ENCODE results near the gene CDNF. TPM values are rescaled to one million over a fixed set of nuclear protein-coding genes. Genes with fewer than 3 reads are reported as not detected.
A peak's percentile ranks its signal among the peaks of the same experiment; 100 is the strongest.

The CDNF gene
- total and polyA plus RNA-seq, 10 of the 15 experiments (the other 5 are each of a cell fraction or from before 2014, with no cell fraction given), result 0.08 to 1.9 (median 0.77) TPM

DNA sequence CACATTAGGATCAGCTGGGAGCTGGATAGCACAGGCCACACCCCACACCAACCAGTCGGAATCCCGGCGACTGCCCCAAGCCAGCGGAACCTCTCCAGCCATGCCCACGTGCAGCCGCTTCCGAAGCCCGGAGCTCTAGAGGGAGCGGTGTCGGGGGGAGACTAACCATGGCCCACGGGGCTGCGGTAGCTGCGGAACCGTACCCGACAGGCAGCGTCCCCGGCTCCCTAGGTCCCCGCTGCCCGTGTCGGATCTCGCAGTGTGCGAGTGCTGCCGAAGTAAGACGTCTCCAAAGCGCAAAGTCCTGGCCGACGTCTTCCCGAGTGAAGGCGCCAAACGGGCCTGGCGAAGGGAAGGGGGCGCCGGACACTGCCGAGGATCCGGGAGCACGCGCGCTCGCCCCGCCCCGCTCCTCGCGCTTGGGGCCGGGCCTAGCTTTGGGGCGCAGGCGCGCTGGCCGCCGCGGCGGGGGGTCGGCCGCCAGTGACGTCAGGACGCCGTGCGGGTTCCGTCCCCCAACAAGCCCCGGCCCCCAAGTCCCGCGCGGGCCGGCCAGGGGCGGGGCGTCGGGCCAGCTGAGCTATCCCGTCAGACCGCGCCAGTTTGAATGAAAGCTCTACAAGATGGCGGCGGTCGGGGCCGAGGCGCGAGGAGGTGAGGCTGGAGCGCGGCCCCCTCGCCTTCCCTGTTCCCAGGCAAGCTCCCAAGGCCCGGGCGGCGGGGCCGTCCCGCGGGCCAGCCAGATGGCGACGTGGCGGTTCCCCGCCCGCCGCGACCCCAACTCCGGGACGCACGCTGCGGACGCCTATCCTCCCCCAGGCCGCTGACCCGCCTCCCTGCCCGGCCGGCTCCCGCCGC, 40.7 kb upstream of the CDNF start, which contains the start of gene SUV39H2:
Gene SUV39H2, plus strand, starts transcription at position 601 of the 858 bp plus-strand sequence. Its CDS starts 23 bp downstream, at position 624.
- peak within 1 kb of the TSS; percentile 75 for H2AFZ ChIP-seq (ENCODE audit: control insufficient read depth, low read depth, low read length)
- H3K4me3 ChIP-seq, result peak within 1 kb of the TSS; percentile 89
- ChIA-PET CTCF (interaction anchor here (0.7 to 3.2 kb wide), 13 partner anchors 8 to 495 kb away, joined by 3 to 14 read pairs (median 4); partner anchors contain the start of genes CDNF, HSPA14 and MSANTD7), POLR2A (interaction anchor here (1.0 to 2.4 kb wide), 8 partner anchors 8 to 81 kb away, joined by 3 to 18 read pairs (median 4); partner anchors contain the start of genes CDNF, DCLRE1C, HSPA14 and MEIG1), SMC1A (ENCODE audit: uncharacterized antibody, unreplicated experiment) (interaction anchor here (0.6 to 5.2 kb wide), 12 partner anchors 11 to 335 kb away, joined by 3 to 19 read pairs (median 4); partner anchors contain the start of genes CDNF, DCLRE1C, HSPA14 and MSANTD7), RAD21 (ENCODE audit: unreplicated experiment) (interaction anchor here (0.6 to 2.8 kb wide), 9 partner anchors 40 to 943 kb away, joined by 3 to 24 read pairs (median 3); partner anchors contain the start of genes CDNF, HSPA14, MEIG1 and MSANTD7)
- H4K20me1 ChIP-seq (ENCODE audit: control insufficient read depth, insufficient read depth), result no peaks in the 10 kb centered on the region
- WGBS (ENCODE audit: insufficient coverage, insufficient replicate concordance, low lambda C conversion rate, missing lambda C conversion rate), result under 1% methylated on average over 80 of the region's 102 CpGs
- H3K79me2 ChIP-seq (ENCODE audit: control insufficient read depth, insufficient read depth, low read length), result peaks cover 61% of the 10 kb centered on the region
- BruUV-seq (replicated peaks), result TSS peak; percentile 86
- ATAC-seq (peak; percentile 94), FAIRE-seq (peak; percentile 49), DNase-seq (ENCODE audit: low read depth, low spot score) (peak; percentile 64)
- in situ Hi-C loops (cut with MboI), result no loop called here
- peak within 1 kb of the TSS; percentile 84 for H3K9ac ChIP-seq (ENCODE audit: control insufficient read depth, insufficient read depth, low read length)
- peaks cover 5% of the 10 kb centered on the region; the same call in 1 of the 2 replicates for H3K4me1 ChIP-seq (ENCODE audit: control insufficient read depth, insufficient read depth, low read length)
- intact Hi-C loops (cut with micrococcal nuclease; ENCODE audit: unreplicated experiment), result loop anchor here (2.0 to 5.0 kb wide), 3 partner anchors 41 to 80 kb away; partner anchors contain the start of genes CDNF, HSPA14, MEIG1 and MSANTD7
- peak within 1 kb of the TSS; percentile 81 for H3K4me2 ChIP-seq (ENCODE audit: control insufficient read depth, insufficient read depth)
- H3K36me3 ChIP-seq (ENCODE audit: control insufficient read depth in 2 of 2, insufficient read depth in 2 of 2, low read length in 1 of 2), result peaks cover 0 to 3% of the 10 kb centered on the region in 2 experiments; a peak in 1 of 4 replicates
- no peaks in the 10 kb centered on the region for H3K27me3 ChIP-seq (replicated peaks in 1 of 2; ENCODE audit: control insufficient read depth in 2 of 2, insufficient read depth in 2 of 2, low read length in 1 of 2)
- no peaks in the 10 kb centered on the region for H3K9me3 ChIP-seq (replicated peaks; ENCODE audit: control insufficient read depth, insufficient read depth, low read length)
- peak within 1 kb of the TSS; percentile 73 for H3K27ac ChIP-seq (ENCODE audit: control insufficient read depth, insufficient read depth)
- TF ChIP-seq, protein P1, sequence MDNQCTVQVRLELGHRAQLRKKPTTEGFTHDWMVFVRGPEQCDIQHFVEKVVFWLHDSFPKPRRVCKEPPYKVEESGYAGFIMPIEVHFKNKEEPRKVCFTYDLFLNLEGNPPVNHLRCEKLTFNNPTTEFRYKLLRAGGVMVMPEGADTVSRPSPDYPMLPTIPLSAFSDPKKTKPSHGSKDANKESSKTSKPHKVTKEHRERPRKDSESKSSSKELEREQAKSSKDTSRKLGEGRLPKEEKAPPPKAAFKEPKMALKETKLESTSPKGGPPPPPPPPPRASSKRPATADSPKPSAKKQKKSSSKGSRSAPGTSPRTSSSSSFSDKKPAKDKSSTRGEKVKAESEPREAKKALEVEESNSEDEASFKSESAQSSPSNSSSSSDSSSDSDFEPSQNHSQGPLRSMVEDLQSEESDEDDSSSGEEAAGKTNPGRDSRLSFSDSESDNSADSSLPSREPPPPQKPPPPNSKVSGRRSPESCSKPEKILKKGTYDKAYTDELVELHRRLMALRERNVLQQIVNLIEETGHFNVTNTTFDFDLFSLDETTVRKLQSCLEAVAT (IDR thresholded peaks at IDR 0.05), result no peak
- TF ChIP-seq POLR2A (IDR thresholded peaks at IDR 0.05; ENCODE audit: low read depth, low read length) (peak; percentile 88), CBX3 (IDR thresholded peaks at IDR 0.05; ENCODE audit: borderline replicate concordance, low read depth) (no peak), SUPT20H (IDR thresholded peaks at IDR 0.05; ENCODE audit: borderline replicate concordance, control insufficient read depth, low read depth, low read length) (no peak), MTA3 (IDR thresholded peaks at IDR 0.05; ENCODE audit: borderline replicate concordance, low read length) (no peak), BRCA1 (IDR thresholded peaks at IDR 0.05; ENCODE audit: low read depth, low read length) (peak; percentile 43), NFYA (IDR thresholded peaks at IDR 0.05; ENCODE audit: borderline replicate concordance, low read depth, low read length) (no peak), MXI1 (IDR thresholded peaks at IDR 0.05; ENCODE audit: low read depth, low read length) (peak; percentile 67), ZNF207 (IDR thresholded peaks at IDR 0.05; ENCODE audit: borderline replicate concordance) (peak; percentile 58; the same call in 1 of the 2 replicates), ZNF384 (IDR thresholded peaks at IDR 0.05; ENCODE audit: borderline replicate concordance, low read depth, low read length) (no peak), RUNX3 (IDR thresholded peaks at IDR 0.05; ENCODE audit: low read length) (peak; percentile 39), FOXK2 (IDR thresholded peaks at IDR 0.05) (no peak), CHD1 (IDR thresholded peaks at IDR 0.05; ENCODE audit: low read depth, low read length) (no peak), NRF1 (conservative IDR thresholded peaks at IDR 0.05; ENCODE audit: low read depth, low read length) (peak; percentile 65), LARP7 (IDR thresholded peaks at IDR 0.05) (peak; percentile 72; the same call in 1 of the 2 replicates), BACH1 (IDR thresholded peaks at IDR 0.05; ENCODE audit: borderline replicate concordance) (peak; percentile 46; the same call in 1 of the 2 replicates)
- TF ChIP-seq, protein P2, sequence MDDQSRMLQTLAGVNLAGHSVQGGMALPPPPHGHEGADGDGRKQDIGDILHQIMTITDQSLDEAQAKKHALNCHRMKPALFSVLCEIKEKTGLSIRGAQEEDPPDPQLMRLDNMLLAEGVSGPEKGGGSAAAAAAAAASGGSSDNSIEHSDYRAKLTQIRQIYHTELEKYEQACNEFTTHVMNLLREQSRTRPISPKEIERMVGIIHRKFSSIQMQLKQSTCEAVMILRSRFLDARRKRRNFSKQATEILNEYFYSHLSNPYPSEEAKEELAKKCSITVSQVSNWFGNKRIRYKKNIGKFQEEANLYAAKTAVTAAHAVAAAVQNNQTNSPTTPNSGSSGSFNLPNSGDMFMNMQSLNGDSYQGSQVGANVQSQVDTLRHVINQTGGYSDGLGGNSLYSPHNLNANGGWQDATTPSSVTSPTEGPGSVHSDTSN (IDR thresholded peaks at IDR 0.05; ENCODE audit: insufficient replicate concordance, low read depth, low read length), result peak; percentile 51
- TF ChIP-seq, protein P3, sequence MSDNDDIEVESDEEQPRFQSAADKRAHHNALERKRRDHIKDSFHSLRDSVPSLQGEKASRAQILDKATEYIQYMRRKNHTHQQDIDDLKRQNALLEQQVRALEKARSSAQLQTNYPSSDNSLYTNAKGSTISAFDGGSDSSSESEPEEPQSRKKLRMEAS (IDR thresholded peaks at IDR 0.05; ENCODE audit: low read depth, low read length), result no peak
- TF ChIP-seq, protein P4, sequence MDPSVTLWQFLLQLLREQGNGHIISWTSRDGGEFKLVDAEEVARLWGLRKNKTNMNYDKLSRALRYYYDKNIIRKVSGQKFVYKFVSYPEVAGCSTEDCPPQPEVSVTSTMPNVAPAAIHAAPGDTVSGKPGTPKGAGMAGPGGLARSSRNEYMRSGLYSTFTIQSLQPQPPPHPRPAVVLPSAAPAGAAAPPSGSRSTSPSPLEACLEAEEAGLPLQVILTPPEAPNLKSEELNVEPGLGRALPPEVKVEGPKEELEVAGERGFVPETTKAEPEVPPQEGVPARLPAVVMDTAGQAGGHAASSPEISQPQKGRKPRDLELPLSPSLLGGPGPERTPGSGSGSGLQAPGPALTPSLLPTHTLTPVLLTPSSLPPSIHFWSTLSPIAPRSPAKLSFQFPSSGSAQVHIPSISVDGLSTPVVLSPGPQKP (IDR thresholded peaks at IDR 0.05; ENCODE audit: low read depth, low read length), result no peak
